ENCODE results near the gene GINS2.

DNA sequence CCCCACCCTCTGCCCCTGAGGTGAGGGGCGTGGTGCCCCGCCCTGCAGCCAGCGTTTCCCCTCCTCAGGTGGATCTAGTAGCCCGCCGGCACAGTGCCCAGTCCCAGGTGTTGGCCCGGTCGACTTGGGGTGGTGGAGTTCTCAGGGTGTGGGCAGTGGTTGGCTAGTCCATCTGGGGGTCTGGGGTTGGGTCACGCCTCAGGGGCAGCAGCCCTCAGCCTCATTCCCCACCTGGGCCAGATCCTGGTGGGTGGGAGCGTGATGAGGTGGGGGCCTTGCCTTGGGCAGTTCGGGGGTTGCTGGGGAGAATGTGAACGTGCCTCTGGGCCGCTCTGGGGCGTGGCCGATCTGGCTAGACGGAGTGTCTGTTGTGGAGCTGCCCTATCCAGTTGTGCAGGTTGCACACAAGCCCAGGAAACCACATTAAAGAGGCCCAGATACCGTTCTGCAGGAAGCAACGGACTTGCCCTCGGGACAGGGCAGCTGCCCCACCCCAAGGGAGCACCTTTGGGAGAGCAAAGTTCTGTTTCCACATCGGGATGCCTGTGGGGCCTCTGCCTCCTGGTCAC is 43.6 kb downstream of the GINS2 start:
- TF ChIP-seq POLR2A (IDR thresholded peaks at IDR 0.05; ENCODE audit: low read depth, low read length) (no peak), RFX5 (IDR thresholded peaks at IDR 0.05; ENCODE audit: low read depth, low read length) (no peak), CEBPB (IDR thresholded peaks at IDR 0.05; ENCODE audit: low read depth, low read length) (no peak), BHLHE40 (IDR thresholded peaks at IDR 0.05; ENCODE audit: low read depth, low read length) (no peak), FOS (IDR thresholded peaks at IDR 0.05; ENCODE audit: low read depth, low read length) (no peak), MAFK (IDR thresholded peaks at IDR 0.05; ENCODE audit: low read depth, low read length) (no peak)
- TF ChIP-seq, protein P1, sequence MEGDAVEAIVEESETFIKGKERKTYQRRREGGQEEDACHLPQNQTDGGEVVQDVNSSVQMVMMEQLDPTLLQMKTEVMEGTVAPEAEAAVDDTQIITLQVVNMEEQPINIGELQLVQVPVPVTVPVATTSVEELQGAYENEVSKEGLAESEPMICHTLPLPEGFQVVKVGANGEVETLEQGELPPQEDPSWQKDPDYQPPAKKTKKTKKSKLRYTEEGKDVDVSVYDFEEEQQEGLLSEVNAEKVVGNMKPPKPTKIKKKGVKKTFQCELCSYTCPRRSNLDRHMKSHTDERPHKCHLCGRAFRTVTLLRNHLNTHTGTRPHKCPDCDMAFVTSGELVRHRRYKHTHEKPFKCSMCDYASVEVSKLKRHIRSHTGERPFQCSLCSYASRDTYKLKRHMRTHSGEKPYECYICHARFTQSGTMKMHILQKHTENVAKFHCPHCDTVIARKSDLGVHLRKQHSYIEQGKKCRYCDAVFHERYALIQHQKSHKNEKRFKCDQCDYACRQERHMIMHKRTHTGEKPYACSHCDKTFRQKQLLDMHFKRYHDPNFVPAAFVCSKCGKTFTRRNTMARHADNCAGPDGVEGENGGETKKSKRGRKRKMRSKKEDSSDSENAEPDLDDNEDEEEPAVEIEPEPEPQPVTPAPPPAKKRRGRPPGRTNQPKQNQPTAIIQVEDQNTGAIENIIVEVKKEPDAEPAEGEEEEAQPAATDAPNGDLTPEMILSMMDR (conservative IDR thresholded peaks at IDR 0.05; ENCODE audit: low read depth, low read length), result no peak
- TF ChIP-seq, protein P2, sequence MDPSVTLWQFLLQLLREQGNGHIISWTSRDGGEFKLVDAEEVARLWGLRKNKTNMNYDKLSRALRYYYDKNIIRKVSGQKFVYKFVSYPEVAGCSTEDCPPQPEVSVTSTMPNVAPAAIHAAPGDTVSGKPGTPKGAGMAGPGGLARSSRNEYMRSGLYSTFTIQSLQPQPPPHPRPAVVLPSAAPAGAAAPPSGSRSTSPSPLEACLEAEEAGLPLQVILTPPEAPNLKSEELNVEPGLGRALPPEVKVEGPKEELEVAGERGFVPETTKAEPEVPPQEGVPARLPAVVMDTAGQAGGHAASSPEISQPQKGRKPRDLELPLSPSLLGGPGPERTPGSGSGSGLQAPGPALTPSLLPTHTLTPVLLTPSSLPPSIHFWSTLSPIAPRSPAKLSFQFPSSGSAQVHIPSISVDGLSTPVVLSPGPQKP (IDR thresholded peaks at IDR 0.05; ENCODE audit: borderline replicate concordance, low read depth, low read length), result no peak
